Measurements from ENCODE around the gene MTG2.

Gene MTG2

DNA sequence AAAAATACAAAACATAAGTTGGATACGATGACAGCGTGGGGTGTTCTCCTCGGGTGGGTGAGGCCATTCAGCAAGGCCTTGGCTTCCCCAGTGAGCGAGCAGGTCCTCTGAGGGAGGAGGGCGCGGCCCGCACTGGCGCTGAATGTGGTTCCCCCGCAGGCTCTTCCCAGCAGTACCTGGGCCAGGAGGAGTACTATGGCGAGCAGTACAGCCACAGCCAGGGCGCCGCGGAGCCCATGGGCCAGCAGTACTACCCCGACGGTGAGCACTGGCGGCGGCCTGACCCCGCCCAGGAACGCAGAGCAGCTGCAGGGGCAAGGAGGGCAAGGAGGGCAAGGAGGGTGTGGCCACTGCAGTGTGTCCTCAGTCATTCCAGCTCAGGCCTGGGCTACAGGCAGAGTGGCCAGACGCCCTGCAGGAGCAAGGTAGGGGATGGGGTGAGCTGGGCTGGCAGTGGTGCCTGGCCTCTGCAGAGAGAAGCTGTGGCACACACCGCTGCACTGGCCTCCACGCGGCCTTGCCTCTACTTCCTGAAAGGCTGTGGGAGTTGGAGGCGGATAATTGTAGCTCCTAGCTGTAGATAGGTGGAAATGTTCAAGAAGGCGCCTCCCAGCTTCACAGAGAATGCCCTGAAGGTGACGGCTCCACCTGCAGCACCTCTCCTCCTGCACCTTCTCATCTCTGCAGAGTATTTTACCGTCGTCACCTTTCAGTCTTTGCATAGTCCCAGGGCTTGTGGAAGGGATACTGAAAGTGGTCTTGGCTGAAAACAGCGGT, 18.7 kb upstream of the MTG2 start:
- DNase-seq = no peak

DNA sequence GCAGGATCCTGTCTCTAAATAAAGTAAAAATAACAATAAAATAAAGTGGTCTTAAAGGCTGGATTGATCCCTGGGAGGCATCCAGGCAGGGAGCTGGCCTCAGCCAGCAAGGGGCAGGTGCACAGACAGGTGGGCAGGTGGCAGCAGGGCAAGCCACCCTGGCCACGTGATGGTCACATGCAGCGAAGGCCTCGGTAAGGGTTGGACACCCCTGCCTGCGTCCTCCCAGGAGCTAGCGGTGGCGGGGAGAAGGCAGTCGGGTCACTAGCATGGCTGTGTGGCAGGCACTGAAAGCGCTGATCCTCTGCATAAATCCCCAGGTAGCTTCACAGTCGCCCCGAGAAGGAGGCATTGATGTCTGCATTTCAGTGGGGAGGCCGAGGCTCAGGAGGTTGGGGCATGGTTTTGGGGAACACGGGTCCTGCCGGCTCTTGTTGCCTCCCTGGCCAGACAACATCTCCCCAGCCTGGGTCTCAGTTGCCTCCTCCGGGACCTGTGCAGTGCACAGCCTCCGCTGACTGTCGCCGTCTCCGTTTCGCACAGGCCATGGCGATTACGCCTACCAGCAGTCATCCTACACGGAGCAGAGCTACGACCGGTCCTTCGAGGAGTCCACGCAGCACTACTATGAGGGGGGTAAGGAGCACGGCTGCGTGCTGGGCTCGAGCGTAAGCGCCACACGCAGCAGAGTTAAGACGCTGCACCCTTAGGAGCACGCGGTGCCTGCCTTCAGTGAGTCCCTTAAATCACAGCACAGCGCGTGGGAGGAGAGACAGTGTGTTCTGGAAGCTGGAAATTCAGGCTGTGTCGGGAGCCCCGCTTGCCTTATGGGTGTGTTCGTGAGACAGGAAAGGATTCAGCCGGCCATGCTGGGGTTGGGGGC, 17.7 kb upstream of the MTG2 start:
- DNase-seq = no peak

GRCh38 chr20:62165762-62166399, 16.9 kb upstream of the MTG2 start:
- DNase-seq = no peak

DNA sequence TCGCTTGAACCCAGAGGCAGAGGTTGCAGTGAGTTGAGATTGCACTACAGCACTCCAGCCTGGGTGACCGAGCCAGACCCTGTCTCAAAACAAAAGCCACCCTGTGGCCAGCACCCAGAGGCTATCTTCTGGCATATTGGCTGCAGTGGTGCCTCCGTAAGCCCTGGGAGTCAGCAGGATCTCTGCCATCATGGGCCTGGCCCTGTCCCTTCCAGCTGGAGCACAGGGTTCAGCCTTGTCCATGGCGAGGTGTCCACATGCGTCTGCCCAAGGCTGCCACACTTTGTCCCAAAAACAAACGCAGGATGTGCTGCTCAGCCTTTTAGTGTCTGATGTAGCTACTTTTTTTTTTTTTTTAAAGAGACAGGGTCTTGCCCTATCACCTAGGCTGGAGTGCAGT, 15.4 kb upstream of the MTG2 start:
- DNase-seq = no peak

DNA sequence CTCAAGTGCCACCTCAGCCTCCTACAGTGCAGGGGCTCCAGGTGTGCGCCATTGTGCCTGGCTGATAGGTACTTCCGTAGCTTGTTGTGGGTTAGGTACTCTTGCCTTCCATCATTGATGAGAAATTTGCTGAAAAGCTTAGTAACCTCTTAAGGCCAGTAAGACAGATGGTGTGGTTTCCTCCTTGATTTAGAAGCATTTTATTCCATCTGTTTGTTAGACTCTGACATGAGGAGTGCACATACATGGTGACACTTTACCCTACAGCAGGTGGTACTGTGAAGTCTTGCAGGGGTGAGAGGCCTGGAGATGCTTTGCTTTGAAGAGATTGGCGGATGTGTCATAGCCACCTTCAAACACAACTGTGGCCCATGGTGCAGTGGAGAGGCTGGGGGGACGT, 14.8 kb upstream of the MTG2 start:
- DNase-seq = no peak

DNA sequence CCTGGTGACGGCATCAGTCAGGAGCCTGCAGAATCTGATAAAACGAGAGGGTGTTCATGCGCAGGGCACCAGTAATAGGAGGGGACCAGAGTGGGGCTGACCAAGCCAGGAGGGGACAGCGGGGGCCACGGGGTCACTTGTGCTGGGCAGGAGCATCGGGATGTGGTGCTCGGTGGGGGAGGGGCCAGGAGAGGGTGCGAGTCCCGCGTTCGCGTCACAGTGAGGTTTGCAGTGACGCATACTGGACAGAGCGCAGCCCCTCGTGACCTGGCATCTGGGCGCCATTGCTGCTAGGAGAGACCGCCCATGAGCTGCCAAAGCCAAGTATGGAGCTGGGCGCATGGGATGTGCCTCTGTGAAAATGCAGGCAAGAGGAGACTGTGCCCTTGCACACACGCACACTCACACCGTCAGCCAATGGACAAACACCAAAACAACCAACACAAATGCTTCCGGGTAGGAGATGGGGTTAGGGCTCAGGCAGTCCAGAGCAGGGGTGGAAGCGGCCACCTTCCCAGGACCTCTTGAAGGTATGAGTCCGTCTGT, 13.9 kb upstream of the MTG2 start:
- DNase-seq = no peak

DNA sequence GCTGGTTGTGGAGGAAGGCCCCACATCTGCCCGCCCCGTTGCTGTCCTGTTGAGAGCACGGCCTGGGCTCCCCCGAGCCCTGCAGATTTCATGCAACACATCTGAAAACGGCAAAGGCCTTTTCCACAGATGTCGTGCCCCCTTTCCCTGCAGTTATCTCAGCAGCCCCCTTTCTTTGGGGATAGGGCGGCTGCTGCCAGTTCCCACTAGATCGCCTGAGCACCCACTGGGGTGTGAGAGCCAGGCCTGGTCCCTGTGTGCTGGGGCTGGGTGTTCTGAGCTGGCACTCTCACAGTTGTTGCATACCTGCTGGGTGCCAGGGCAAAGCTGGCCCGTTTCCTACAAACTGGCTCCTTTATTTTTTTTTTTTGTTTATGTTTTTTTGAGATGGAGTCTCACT, 12.3 kb upstream of the MTG2 start:
- DNase-seq = no peak

GRCh38 chr20:62171245-62171644, 11.6 kb upstream of the MTG2 start:
- DNase-seq = no peak

DNA sequence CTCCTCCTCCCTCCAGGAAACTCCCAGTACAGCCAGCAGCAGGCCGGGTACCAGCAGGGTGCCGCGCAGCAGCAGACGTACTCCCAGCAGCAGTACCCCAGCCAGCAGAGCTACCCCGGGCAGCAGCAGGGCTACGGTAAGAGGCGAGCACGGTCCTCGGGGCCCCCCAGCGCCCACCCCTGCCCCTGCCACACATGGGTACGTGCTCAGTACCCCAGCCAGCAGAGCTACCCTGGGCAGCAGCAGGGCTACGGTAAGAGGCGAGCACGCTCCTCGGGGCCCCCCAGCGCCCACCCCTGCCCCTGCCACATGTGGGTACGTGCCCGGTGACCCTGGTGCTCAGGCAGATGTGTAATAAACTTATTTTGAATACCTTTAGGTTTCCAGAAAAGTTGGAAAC, 10.2 kb upstream of the MTG2 start:
- DNase-seq = no peak

DNA sequence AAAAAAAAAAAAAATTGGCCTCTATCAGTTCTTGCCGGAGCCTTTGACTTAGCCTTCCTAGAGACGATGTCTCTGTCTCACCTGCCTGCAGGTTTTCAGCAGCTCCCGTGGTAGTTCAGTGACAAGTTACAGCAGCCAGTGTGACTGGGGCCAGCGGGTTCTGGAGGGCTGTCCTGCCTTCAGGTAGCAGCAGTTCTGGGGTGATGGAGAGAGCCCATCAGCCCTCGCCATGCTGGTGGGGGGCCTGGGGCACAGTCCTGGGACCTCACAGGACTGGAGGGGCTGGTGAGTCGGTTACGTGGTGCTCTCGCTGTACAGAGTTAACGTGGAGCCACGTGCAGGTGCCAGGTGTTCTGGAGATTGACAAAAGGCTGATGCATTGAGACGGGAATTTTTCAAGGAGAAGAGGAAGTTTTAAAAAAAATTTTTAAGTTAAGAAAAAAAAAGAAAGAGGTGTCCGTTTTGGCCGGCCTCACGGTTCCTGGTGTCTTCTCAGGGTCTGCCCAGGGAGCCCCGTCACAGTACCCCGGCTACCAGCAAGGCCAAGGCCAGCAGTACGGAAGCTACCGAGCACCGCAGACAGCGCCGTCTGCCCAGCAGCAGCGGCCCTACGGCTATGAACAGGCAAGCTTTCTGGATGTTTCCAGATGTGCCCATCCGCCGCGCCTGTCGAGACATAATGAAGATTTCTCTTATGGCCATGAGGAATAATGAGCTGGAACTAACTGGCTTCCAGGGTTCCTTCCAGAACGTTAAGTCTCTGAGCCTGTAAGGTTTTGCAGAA, 8.6 kb upstream of the MTG2 start:
- no peak for DNase-seq

DNA sequence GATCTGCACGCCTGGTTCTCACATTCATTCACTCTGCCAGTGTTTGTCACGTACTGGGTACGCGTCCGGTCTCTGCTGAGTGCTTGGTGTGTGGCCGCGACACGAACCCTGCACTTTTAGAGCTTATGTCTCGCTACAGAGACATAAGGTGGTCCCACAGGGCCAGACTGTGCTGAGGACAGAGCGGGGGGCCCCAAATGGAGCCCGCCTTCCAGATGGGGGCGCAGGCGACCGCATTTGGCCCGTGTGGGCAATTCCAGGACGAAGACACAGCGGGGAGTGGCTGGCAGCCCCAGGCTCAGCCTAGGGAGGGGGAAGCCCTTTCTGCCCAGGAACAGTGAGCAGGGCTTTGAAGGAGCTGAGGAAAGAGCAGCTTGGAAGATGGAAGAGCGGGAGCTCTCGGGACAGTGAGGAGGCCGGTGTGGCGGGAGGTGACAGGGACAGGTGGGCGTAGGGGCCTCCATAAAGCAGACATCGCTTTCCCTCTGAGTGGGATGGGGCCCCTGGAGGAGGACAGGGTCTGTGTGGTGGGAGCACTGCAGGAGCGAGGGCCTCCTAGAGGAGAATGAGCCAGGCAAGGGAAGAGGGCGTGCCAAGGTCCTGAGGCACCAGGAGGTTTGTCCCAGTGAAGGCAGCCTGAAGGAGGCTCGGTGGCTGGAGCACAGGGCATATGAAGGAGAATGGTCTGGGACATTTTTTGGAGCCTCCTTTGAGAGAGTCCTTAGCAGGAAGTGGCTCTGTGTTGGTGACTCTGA, 7.8 kb upstream of the MTG2 start:
- no peak for DNase-seq

DNA sequence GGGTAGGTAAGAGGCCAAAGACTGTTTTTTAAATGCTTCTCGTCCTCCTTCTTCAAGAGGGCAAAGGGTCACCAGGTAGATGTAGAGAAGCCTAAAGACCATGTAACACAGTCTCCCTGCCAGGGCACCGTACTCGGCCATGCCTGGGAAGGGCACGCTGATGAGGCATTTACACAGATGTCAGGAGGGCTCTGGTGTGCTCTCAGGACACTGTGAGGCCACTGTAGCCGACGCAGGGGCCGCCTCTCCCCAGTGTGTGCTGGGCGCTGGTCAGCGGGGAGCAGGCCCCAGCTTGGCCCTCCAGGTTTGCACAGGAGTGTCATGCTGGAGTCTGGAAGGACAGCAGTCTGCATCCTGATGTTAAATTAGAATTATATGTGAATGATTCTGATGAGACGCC, 7.1 kb upstream of the MTG2 start:
- DNase-seq = no peak

DNA sequence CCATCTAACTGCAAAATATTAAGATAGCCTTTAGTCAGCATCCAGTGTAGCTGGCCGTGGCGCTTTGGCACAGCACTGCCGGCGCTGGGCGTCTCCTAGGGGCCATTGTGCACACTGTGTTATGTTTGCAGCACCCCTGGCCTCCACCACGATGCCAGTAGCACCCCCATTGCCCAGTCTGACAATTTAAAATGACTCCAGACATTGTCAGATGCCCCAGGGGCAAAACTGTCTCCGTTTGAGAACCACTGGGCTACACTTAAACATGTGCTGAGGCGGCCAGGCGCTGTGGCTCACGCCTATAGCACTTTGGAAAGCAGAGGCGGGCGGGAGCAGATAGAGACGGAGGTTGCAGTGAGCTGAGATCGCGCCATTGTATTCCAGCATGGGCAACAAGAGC, 6.0 kb upstream of the MTG2 start:
- DNase-seq = no peak

- no peak for DNase-seq
These were observed 5.5 kb upstream of the MTG2 start for GRCh38 chr20:62177307-62177706.

GRCh38 chr20:62178316-62179161, 4.3 kb upstream of the MTG2 start:
- no peak for DNase-seq

DNA sequence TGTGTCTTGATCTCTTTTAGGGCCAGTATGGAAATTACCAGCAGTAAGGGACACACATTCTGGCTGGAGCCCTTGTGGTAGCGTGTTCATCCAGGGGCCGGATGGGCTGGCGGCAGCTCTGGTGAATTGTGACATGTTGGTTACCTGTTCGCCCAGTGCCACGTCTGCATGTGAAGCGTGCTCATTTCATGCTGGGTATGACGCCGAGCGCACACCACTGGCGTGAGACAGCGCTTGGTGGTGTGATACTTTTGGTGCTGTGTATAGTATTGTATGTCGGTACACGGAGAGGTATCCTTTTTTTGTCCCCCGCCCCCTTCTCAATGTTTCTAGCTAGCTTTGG, 3.7 kb upstream of the MTG2 start:
- DNase-seq = no peak

DNA sequence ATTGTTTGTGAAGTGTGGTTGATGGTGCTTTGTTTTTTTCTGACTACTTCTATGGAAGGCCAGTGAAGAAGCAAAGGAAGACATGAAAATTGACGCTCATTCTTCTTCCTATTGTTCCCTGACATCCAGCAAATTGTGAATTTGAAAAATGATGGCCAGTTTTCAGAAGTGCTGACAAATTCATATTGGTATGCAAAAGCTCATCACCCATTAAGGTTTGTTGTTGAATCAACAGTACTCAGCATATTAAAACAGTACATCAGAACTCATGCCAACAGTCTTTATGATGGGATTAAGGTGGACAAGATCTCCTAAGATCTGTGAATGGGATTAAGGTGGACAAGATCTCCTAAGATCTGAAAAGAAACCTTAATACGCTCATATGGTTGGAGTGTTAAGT, 1.0 kb upstream of the MTG2 start:
- DNase-seq = peak; percentile 32

DNA sequence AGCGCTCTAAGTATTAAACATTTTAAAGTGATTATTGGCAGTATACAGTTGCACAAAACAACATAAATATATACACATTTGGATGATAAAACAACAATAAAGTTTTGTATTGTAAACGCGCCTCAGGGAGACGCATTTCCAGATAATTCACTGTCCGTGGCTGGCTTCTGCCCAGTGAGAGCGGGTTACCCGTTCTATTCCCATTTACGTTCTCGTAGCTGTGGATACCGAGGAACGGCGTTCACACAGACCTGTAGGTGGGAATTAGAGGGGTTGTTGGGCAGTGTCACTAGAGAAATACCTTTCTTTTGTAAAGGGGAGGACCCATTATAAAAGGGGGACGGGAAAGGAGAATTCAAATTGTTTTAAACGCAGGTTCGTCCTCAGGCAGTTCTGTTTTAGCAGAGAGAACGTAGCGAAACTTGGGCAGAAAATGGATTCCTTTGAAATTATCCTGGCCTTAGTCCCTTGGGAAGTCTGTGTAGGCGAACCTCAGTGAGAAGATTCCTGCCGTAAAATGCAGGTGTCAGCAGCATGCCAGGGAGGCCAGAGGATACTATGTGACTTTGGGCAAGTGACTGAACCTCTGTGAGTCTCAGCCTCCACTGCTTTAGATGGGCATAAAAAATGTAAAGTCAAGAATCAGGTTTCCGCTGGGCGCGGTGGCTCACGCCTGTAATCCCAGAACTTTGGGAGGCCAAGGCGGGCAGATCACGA, 756 bp downstream of the MTG2 start:
- no peak for DNase-seq

DNA sequence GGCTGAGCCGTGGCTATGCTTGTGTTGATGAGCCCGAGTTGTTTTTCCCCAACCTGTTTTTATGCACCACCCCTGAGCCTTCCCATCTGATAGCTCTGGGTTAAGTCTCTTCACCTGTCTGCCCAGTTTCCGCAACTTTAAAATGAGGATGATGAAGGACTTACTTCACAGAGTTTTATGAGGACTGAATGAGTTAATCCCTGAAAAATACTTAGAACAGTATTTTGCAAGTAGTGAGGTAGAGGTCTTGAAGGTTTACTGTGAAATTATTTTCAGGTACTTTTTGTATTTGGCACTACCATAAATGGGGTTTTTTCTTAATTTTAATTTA, 3.2 kb downstream of the MTG2 start:
- DNase-seq = no peak
